ENCODE measurements around the gene ASB2. TPM values are rescaled to one million over a fixed set of nuclear protein-coding genes. Genes with fewer than 3 reads are reported as not detected.

Gene ASB2
- total RNA-seq, 1 experiment from 2014 or later: not detected

GRCh38 chr14:93987815-93988476 is 11.6 kb upstream of the ASB2 start:
- POLR2A ChIA-PET: no interaction called here
- no peak for ATAC-seq
- Histone ChIP-seq H2AFZ (ENCODE audit: low read depth, low read length, poor library complexity, severe bottlenecking) (no peak overlapping the region), H3K4me2 (ENCODE audit: low read length) (no peak overlapping the region), H3K4me3 (replicated peaks in 1 of 2; ENCODE audit: low read depth in 1 of 2, low read length in 2 of 2) (no peak overlapping the region), H3K4me1 (ENCODE audit: control insufficient read depth in 1 of 2, insufficient read depth in 2 of 2, low read length in 2 of 2) (peaks cover 15 to 29% of the 10 kb centered on the region in 2 experiments; a peak in 3 of 4 replicates), H4K20me1 (ENCODE audit: insufficient read depth) (no peaks in the 10 kb centered on the region), H3K9ac (ENCODE audit: low read length) (no peak overlapping the region), H3K36me3 (ENCODE audit: control insufficient read depth in 1 of 2, insufficient read depth in 2 of 2, low read length in 2 of 2) (no peaks in the 10 kb centered on the region), H3K79me2 (ENCODE audit: insufficient read depth, low read length) (no peaks in the 10 kb centered on the region), H3K27me3 (ENCODE audit: insufficient read depth, low read length) (no peaks in the 10 kb centered on the region), H3K9me3 (ENCODE audit: control insufficient read depth in 1 of 2, insufficient read depth in 1 of 2, low read depth in 1 of 2, low read length in 2 of 2) (no peaks in the 10 kb centered on the region), H3K9me2 (ENCODE audit: insufficient read depth) (no peaks in the 10 kb centered on the region), H3K27ac (ENCODE audit: low read depth, low read length) (no peak overlapping the region)
- RAD21 ChIA-PET (ENCODE audit: low non-redundant PET in 1 of 2, low total read pairs in 2 of 2, uncharacterized antibody in 2 of 2, unreplicated experiment in 2 of 2): no interaction called here
- no peak for DNase-seq (ENCODE audit: low read depth, low spot score)
- no TSS peak for BruUV-seq (replicated peaks)
- CTCF ChIA-PET: no interaction called here
- intact Hi-C loops (cut with micrococcal nuclease): no loop called here
- no peak for TF ChIP-seq SRF (IDR thresholded peaks at IDR 0.05; ENCODE audit: low read depth)

- Histone ChIP-seq H2AFZ (ENCODE audit: low read depth, low read length, poor library complexity, severe bottlenecking) (no peak overlapping the region), H3K4me1 (ENCODE audit: control insufficient read depth in 1 of 2, insufficient read depth in 2 of 2, low read length in 2 of 2) (peaks cover 15 to 29% of the 10 kb centered on the region in 2 experiments; a peak in 3 of 4 replicates), H3K4me2 (ENCODE audit: low read length) (no peak overlapping the region), H3K27me3 (ENCODE audit: insufficient read depth, low read length) (no peaks in the 10 kb centered on the region), H3K9ac (ENCODE audit: low read length) (no peak overlapping the region), H3K79me2 (ENCODE audit: insufficient read depth, low read length) (no peaks in the 10 kb centered on the region), H3K9me3 (ENCODE audit: control insufficient read depth in 1 of 2, insufficient read depth in 1 of 2, low read depth in 1 of 2, low read length in 2 of 2) (no peaks in the 10 kb centered on the region), H3K9me2 (ENCODE audit: insufficient read depth) (no peaks in the 10 kb centered on the region), H3K36me3 (ENCODE audit: control insufficient read depth in 1 of 2, insufficient read depth in 2 of 2, low read length in 2 of 2) (no peaks in the 10 kb centered on the region), H3K4me3 (replicated peaks in 1 of 2; ENCODE audit: low read depth in 1 of 2, low read length in 2 of 2) (no peak overlapping the region), H4K20me1 (ENCODE audit: insufficient read depth) (no peaks in the 10 kb centered on the region), H3K27ac (ENCODE audit: low read depth, low read length) (no peak overlapping the region)
- no peak for TF ChIP-seq ZNF274 (IDR thresholded peaks at IDR 0.05; ENCODE audit: low read depth, low read length)
- TF ChIP-seq FOSL1 (IDR thresholded peaks at IDR 0.05; ENCODE audit: low read depth): no peak
- TF ChIP-seq POLR2AphosphoS5 (IDR thresholded peaks at IDR 0.05; ENCODE audit: low read depth, low read length): no peak
- ATAC-seq (no peak), DNase-seq (ENCODE audit: low read depth, low spot score) (no peak)
- ChIA-PET POLR2A (interaction anchor here (1.2 kb wide), 1 partner anchor 10 kb away, joined by 3 read pairs; no protein-coding TSS in a partner anchor), RAD21 (ENCODE audit: low non-redundant PET in 1 of 2, low total read pairs in 2 of 2, uncharacterized antibody in 2 of 2, unreplicated experiment in 2 of 2) (no interaction called here), CTCF (no interaction called here)
- no TSS peak for BruUV-seq (replicated peaks)
- intact Hi-C loops (cut with micrococcal nuclease): no loop called here
Measured at GRCh38 chr14:93987376-93987775, 11.0 kb upstream of the ASB2 start.

All from HCT116 (cell line).